B cell (primary cell): ENCODE measurements around the gene AFAP1L1.

Experiments used
- EZH2 ChIP-seq: IDR thresholded peaks from 2 replicates; pipeline ENCODE4 v1.6.1; 2012; ENCODE audit warnings: borderline replicate concordance, low read depth, mild to moderate bottlenecking, moderate library complexity, low read length; ENCODE audit not compliant: insufficient read depth, poor library complexity, severe bottlenecking
- TF ChIP-seq, protein P1 (sequence below): fragments of 200-600 bp; IDR thresholded peaks from one replicate; pipeline ENCODE4 v1.8.0; 2022; ENCODE audit warnings: antibody characterized with exemption, mild to moderate bottlenecking

DNA sequence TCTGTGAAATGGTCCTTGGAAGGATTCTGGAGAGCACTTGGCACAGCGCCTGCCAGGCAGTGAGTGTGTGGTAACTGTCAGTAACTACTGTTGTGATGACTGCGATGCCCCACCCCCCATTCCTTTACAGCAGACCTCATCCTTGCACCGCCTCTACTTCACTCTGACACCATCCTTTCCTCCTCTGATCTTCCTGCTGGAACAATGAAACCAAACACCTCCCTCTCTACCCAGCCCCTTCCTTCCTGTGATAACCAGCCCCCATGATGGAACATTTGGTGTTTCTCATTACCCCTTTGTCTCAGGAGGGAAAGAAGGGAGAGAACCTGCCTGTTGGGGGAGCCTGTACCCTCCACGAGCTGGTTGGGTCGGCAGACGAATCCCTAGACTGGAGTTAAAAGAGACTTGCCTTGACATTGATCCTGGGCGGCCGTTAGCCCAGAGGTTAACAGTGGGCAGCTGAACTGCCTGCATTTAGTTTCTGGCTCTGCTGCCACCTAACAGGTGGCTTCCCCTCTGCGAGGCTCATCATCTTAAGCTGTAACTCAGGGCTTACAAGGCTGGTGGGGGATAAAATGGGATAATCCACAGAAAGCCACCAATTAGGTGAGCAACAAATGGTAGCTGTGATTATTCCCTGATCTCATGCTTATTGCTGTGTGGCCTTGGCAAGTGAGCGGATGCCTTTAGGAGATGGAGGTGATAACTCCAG lies 39.4 kb downstream of the AFAP1L1 start:
- TF ChIP-seq, protein P1, sequence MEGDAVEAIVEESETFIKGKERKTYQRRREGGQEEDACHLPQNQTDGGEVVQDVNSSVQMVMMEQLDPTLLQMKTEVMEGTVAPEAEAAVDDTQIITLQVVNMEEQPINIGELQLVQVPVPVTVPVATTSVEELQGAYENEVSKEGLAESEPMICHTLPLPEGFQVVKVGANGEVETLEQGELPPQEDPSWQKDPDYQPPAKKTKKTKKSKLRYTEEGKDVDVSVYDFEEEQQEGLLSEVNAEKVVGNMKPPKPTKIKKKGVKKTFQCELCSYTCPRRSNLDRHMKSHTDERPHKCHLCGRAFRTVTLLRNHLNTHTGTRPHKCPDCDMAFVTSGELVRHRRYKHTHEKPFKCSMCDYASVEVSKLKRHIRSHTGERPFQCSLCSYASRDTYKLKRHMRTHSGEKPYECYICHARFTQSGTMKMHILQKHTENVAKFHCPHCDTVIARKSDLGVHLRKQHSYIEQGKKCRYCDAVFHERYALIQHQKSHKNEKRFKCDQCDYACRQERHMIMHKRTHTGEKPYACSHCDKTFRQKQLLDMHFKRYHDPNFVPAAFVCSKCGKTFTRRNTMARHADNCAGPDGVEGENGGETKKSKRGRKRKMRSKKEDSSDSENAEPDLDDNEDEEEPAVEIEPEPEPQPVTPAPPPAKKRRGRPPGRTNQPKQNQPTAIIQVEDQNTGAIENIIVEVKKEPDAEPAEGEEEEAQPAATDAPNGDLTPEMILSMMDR, result no peak
- TF ChIP-seq EZH2, result no peak
